Measurements from ENCODE around the gene UBE2R2. TPM values are rescaled to one million over a fixed set of nuclear protein-coding genes. Genes with fewer than 3 reads are reported as not detected.

The UBE2R2 gene
- total RNA-seq, 1 experiment from 2014 or later, result 33.8 TPM

- Mint-ChIP-seq H3K36me3 (ENCODE audit: insufficient read depth, unreplicated experiment) (peaks cover 90% of the 10 kb centered on the region), H3K4me3 (ENCODE audit: unreplicated experiment) (no peak overlapping the region), H3K27ac (ENCODE audit: low read depth, unreplicated experiment) (no peak overlapping the region), H3K4me1 (ENCODE audit: insufficient read depth, unreplicated experiment) (no peaks in the 10 kb centered on the region), H3K9me3 (ENCODE audit: unreplicated experiment) (no peaks in the 10 kb centered on the region), H3K27me3 (ENCODE audit: insufficient read depth, unreplicated experiment) (no peaks in the 10 kb centered on the region)
- ChIA-PET CTCF (interaction anchor here (0.6 to 6.0 kb wide), 6 partner anchors 9 to 184 kb away, joined by 3 to 22 read pairs (median 3); no protein-coding TSS in a partner anchor), POLR2A (interaction anchor here (0.5 kb wide), 1 partner anchor 11 kb away, joined by 4 read pairs; no protein-coding TSS in a partner anchor)
- peak; percentile 35 for DNase-seq (ENCODE audit: unreplicated experiment)
- TSS peak; percentile 38 for BruUV-seq (replicated peaks)
- intact Hi-C loops (cut with micrococcal nuclease), result loop anchor here (10.0 kb wide), 1 partner anchor 107 kb away; the partner anchor contains the start of gene UBE2R2
- TF ChIP-seq CTCF (IDR thresholded peaks at IDR 0.05; ENCODE audit: unreplicated experiment), result peak; percentile 62
Observed at GRCh38 chr9:33921967-33922895, 105.3 kb downstream of the UBE2R2 start.

GRCh38 chr9:33923079-33923478, 106.1 kb downstream of the UBE2R2 start:
- CTCF ChIA-PET, result interaction anchor here (1.0 to 6.0 kb wide), 4 partner anchors 9 to 151 kb away, joined by 3 to 22 read pairs (median 8); no protein-coding TSS in a partner anchor
- POLR2A ChIA-PET, result interaction anchor here (0.5 kb wide), 1 partner anchor 11 kb away, joined by 4 read pairs; no protein-coding TSS in a partner anchor
- H3K27me3 Mint-ChIP-seq (ENCODE audit: insufficient read depth, unreplicated experiment), result no peaks in the 10 kb centered on the region
- no peaks in the 10 kb centered on the region for H3K9me3 Mint-ChIP-seq (ENCODE audit: unreplicated experiment)
- H3K27ac Mint-ChIP-seq (ENCODE audit: low read depth, unreplicated experiment), result no peak overlapping the region
- no peaks in the 10 kb centered on the region for H3K4me1 Mint-ChIP-seq (ENCODE audit: insufficient read depth, unreplicated experiment)
- intact Hi-C loops (cut with micrococcal nuclease), result loop anchor here (10.0 kb wide), 1 partner anchor 108 kb away; the partner anchor contains the start of gene UBE2R2
- peaks cover 85% of the 10 kb centered on the region for H3K36me3 Mint-ChIP-seq (ENCODE audit: insufficient read depth, unreplicated experiment)
- BruUV-seq (replicated peaks), result no TSS peak
- DNase-seq (ENCODE audit: unreplicated experiment), result no peak
- no peak for TF ChIP-seq CTCF (IDR thresholded peaks at IDR 0.05; ENCODE audit: unreplicated experiment)
- H3K4me3 Mint-ChIP-seq (ENCODE audit: unreplicated experiment), result no peak overlapping the region

GRCh38 chr9:33923998-33924701, 107.2 kb downstream of the UBE2R2 start:
- TF ChIP-seq CTCF (IDR thresholded peaks at IDR 0.05; ENCODE audit: unreplicated experiment), result no peak
- intact Hi-C loops (cut with micrococcal nuclease), result loop anchor here (10.0 kb wide), 1 partner anchor 109 kb away; the partner anchor contains the start of gene UBE2R2
- Mint-ChIP-seq H3K4me1 (ENCODE audit: insufficient read depth, unreplicated experiment) (no peaks in the 10 kb centered on the region), H3K27me3 (ENCODE audit: insufficient read depth, unreplicated experiment) (no peaks in the 10 kb centered on the region), H3K4me3 (ENCODE audit: unreplicated experiment) (no peak overlapping the region), H3K27ac (ENCODE audit: low read depth, unreplicated experiment) (no peak overlapping the region), H3K36me3 (ENCODE audit: insufficient read depth, unreplicated experiment) (peaks cover 83% of the 10 kb centered on the region), H3K9me3 (ENCODE audit: unreplicated experiment) (no peaks in the 10 kb centered on the region)
- ChIA-PET CTCF (interaction anchor here (0.7 to 6.0 kb wide), 9 partner anchors 10 to 330 kb away, joined by 3 to 22 read pairs (median 4); no protein-coding TSS in a partner anchor), POLR2A (interaction anchor here (0.7 to 1.5 kb wide), 5 partner anchors 9 to 62 kb away, joined by 3 to 6 read pairs (median 3); no protein-coding TSS in a partner anchor)
- no TSS peak for BruUV-seq (replicated peaks)
- DNase-seq (ENCODE audit: unreplicated experiment), result no peak

Measured in MCF 10A (cell line).